ENCODE results near the gene SLC4A4. TPM values are rescaled to one million over a fixed set of nuclear protein-coding genes. Genes with fewer than 3 reads are reported as not detected.

The SLC4A4 gene
- total and polyA plus RNA-seq, 8 donors: 84.1 to 400 (median 243) TPM

DNA sequence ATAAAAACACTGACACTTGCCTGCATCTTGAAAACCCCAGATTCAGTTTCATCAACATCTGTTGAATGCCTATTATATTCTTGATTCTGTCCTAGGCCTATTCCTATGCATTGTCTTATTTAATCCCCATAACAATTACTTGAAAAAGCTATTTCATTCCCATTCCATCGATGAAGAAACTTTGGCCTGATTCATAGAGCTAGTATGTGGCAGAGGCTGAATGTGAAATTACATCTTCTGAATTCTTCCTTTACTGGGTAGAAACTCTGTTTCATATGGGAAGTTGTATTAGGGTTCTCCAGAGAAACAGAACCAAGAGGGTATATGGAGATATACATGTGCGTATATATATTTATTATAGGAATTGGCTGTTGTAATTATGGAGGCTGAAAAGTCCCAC is 35.0 kb upstream of the SLC4A4 start:
- ATAC-seq: no peak
- WGBS, 2 donors: 85 to 86% methylated on average over 2 of the region's 2 CpGs

GRCh38 chr4:71304289-71304850 is 34.5 kb upstream of the SLC4A4 start:
- DNase-seq: peak in 1 of 6 donors; percentile 33
- H3K9me3 ChIP-seq: no peaks in the 10 kb centered on the region
- no peaks in the 10 kb centered on the region for H3K36me3 ChIP-seq
- TF ChIP-seq, protein P1, sequence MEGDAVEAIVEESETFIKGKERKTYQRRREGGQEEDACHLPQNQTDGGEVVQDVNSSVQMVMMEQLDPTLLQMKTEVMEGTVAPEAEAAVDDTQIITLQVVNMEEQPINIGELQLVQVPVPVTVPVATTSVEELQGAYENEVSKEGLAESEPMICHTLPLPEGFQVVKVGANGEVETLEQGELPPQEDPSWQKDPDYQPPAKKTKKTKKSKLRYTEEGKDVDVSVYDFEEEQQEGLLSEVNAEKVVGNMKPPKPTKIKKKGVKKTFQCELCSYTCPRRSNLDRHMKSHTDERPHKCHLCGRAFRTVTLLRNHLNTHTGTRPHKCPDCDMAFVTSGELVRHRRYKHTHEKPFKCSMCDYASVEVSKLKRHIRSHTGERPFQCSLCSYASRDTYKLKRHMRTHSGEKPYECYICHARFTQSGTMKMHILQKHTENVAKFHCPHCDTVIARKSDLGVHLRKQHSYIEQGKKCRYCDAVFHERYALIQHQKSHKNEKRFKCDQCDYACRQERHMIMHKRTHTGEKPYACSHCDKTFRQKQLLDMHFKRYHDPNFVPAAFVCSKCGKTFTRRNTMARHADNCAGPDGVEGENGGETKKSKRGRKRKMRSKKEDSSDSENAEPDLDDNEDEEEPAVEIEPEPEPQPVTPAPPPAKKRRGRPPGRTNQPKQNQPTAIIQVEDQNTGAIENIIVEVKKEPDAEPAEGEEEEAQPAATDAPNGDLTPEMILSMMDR (IDR thresholded peaks at IDR 0.05): no peak
- H3K27ac ChIP-seq: no peak overlapping the region
- H3K4me1 ChIP-seq: peaks cover 0 to 4% (median 0%) of the 10 kb centered on the region in 3 donors
- intact Hi-C loops (cut with DNase I): no loop called here
- no peak overlapping the region for H3K4me3 ChIP-seq
- H3K27me3 ChIP-seq: no peaks in the 10 kb centered on the region
- FAIRE-seq: peak; percentile 43
- 19 to 32% methylated on average over 2 of the region's 2 CpGs for WGBS, 2 donors
- ATAC-seq: peak in 3 of 4 donors; percentile 13 to 20 (median 15)

More for the DNA sequence above, 35.0 kb upstream of the SLC4A4 start:
- no peak overlapping the region for H3K4me3 ChIP-seq
- peaks cover 0 to 4% (median 0%) of the 10 kb centered on the region in 3 donors for H3K4me1 ChIP-seq
- no peak overlapping the region for H3K27ac ChIP-seq
- FAIRE-seq: no peak
- no peaks in the 10 kb centered on the region for H3K27me3 ChIP-seq
- intact Hi-C loops (cut with DNase I): no loop called here
- no peak for DNase-seq
- H3K9me3 ChIP-seq: no peaks in the 10 kb centered on the region
- H3K36me3 ChIP-seq: no peaks in the 10 kb centered on the region
- TF ChIP-seq, protein P1 (IDR thresholded peaks at IDR 0.05): no peak

DNA sequence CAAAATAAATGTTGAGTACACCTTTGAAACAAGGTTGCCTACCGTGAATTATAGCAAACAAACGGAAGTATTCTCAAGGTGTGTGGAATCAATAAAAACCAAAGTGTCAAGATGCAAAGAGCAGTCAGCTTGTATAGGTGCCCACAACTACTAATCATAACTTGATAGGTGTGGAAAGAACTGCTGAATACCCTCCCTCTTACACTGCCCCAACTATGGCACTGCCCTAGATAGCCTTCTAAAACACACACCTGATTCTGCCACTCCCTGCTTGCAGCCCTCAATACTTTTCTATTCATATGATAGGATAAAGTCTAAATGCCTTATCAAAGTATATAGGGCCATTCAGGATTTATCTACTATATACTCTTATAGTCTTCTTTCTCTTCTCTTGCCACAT is 31.1 kb upstream of the SLC4A4 start:
- no peaks in the 10 kb centered on the region for H3K9me3 ChIP-seq
- no peaks in the 10 kb centered on the region for H3K4me1 ChIP-seq
- 53 to 68% methylated on average over 2 of the region's 2 CpGs for whole genome bisulfite sequencing, 2 donors
- TF ChIP-seq, protein P1 (IDR thresholded peaks at IDR 0.05): no peak
- no peaks in the 10 kb centered on the region for H3K27me3 ChIP-seq
- ATAC-seq (peak in 3 of 4 donors; percentile 11 to 17 (median 14)), FAIRE-seq (no peak), DNase-seq (no peak)
- no peak overlapping the region for H3K4me3 ChIP-seq
- H3K36me3 ChIP-seq: no peaks in the 10 kb centered on the region
- no peak overlapping the region for H3K27ac ChIP-seq
- intact Hi-C loops (cut with DNase I): no loop called here

DNA sequence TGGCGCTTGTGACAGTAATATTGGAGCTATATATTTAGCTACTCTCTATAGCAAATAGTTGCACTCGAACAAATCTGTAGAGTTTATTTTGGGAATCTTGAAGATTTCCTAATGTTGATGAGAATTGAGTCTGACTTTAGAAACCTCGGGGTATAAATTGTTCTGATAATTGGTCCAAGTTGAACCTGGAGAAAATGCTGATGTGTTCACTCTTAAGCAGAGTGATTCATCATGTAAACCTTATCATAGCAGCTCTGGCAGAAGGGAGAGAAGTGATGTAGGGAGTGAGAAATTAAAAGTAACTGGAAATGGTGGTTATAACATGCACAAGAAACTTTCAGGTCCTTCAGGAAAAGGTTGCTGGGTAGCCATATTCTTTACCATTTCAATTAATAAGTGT is 16.4 kb upstream of the SLC4A4 start:
- Histone ChIP-seq H3K36me3 (no peaks in the 10 kb centered on the region), H3K27me3 (no peaks in the 10 kb centered on the region), H3K27ac (no peak overlapping the region), H3K4me3 (no peak overlapping the region), H3K9me3 (no peaks in the 10 kb centered on the region), H3K4me1 (no peaks in the 10 kb centered on the region)
- intact Hi-C loops (cut with DNase I): no loop called here
- ATAC-seq (no peak), FAIRE-seq (no peak), DNase-seq (no peak)
- TF ChIP-seq, protein P1 (IDR thresholded peaks at IDR 0.05): no peak
- 62 to 63% methylated on average over 3 of the region's 3 CpGs for WGBS, 2 donors

DNA sequence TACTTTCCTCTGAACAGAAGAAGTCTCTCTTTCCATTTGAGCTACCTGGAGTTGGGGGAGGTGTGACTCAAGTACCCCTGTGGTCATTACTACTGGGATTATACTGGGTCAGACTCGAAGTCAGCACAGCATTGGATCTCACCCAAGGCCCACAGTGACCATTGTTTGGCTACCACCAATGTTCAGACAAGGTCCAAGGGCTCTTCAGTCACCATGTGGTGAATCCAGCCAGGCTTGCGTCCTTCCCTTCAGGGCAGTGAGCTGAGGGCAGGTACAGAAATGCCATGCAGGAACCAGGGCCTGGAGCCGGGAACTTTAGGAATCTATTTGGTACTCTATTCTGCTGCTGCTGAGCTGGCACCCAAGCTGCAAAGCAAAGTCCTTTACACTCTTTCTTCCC is 5.5 kb upstream of the SLC4A4 start:
- WGBS, 2 donors: 72 to 85% methylated on average over 3 of the region's 3 CpGs
- Histone ChIP-seq H3K4me3 (no peak overlapping the region), H3K27ac (no peak overlapping the region), H3K9me3 (no peaks in the 10 kb centered on the region), H3K27me3 (no peaks in the 10 kb centered on the region), H3K4me1 (peaks cover 0 to 4% (median 0%) of the 10 kb centered on the region in 3 donors), H3K36me3 (no peaks in the 10 kb centered on the region)
- TF ChIP-seq, protein P1 (IDR thresholded peaks at IDR 0.05): no peak
- peak in 3 of 4 donors; percentile 3 to 13 (median 7) for ATAC-seq
- intact Hi-C loops (cut with DNase I): no loop called here
- no peak for FAIRE-seq
- DNase-seq: no peak
